ENCODE measurements around the gene OSBPL5.
A peak's percentile ranks its signal among the peaks of the same experiment; 100 is the strongest.

OSBPL5 gene

GRCh38 chr11:3123761-3124733 is 41.1 kb downstream of the OSBPL5 start:
- H4K91ac ChIP-seq (ENCODE audit: low read depth, low read length, poor library complexity) = no peak overlapping the region
- H3K4me1 ChIP-seq (ENCODE audit: control insufficient read depth in 2 of 2, insufficient read depth in 1 of 2, low read depth in 1 of 2, low read length in 2 of 2) = no peaks in the 10 kb centered on the region
- no peak overlapping the region for H2BK15ac ChIP-seq (ENCODE audit: low read length)
- H2AK5ac ChIP-seq (ENCODE audit: low read depth, low read length) = no peak overlapping the region
- H3K36me3 ChIP-seq (replicated peaks in 1 of 2; ENCODE audit: control insufficient read depth in 2 of 2, insufficient read depth in 2 of 2, low read length in 2 of 2) = peaks cover 7 to 54% of the 10 kb centered on the region in 2 donors
- no peak overlapping the region for H3K4ac ChIP-seq (ENCODE audit: low read length)
- no peak overlapping the region for H2BK120ac ChIP-seq (ENCODE audit: low read depth, low read length)
- no peak overlapping the region for H3K18ac ChIP-seq (ENCODE audit: low read length)
- no peaks in the 10 kb centered on the region for H3K27me3 ChIP-seq (ENCODE audit: control insufficient read depth in 3 of 3, insufficient read depth in 3 of 3, low read depth in 1 of 3, low read length in 3 of 3)
- no peak overlapping the region for H3K14ac ChIP-seq (ENCODE audit: low read length)
- H3K4me2 ChIP-seq (ENCODE audit: insufficient read depth, low read length, poor library complexity, severe bottlenecking) = no peak overlapping the region
- H3K79me1 ChIP-seq (ENCODE audit: low read depth, low read length) = peaks cover 5% of the 10 kb centered on the region
- H3K9ac ChIP-seq (ENCODE audit: low read depth, low read length, poor library complexity) = no peak overlapping the region
- H3K23ac ChIP-seq (ENCODE audit: low read depth, low read length, poor library complexity) = no peak overlapping the region
- H3K27ac ChIP-seq (replicated peaks; ENCODE audit: low read length) = no peak overlapping the region
- no peak overlapping the region for H4K8ac ChIP-seq (ENCODE audit: low read depth, low read length)
- WGBS, 2 donors (ENCODE audit: extremely low coverage in 2 of 2, insufficient read length in 2 of 2, insufficient replicate concordance in 1 of 2) = no CpG with 5 or more reads among the region's 19 CpGs
- no peak for DNase-seq (ENCODE audit: low spot score)
- H2BK5ac ChIP-seq (ENCODE audit: low read length) = peak overlapping the region; percentile 55
- H3K9me3 ChIP-seq (replicated peaks in 1 of 2; ENCODE audit: control insufficient read depth in 2 of 2, insufficient read depth in 1 of 2, low read depth in 1 of 2, low read length in 2 of 2) = no peaks in the 10 kb centered on the region
- no peak overlapping the region for H2BK12ac ChIP-seq (ENCODE audit: low read length)
- H3K4me3 ChIP-seq (ENCODE audit: low read length in 2 of 2) = no peak overlapping the region
- H2AFZ ChIP-seq (ENCODE audit: low read length) = no peak overlapping the region

GRCh38 chr11:3123305-3123704 is 41.8 kb downstream of the OSBPL5 start:
- Histone ChIP-seq H2BK120ac (ENCODE audit: low read depth, low read length) (no peak overlapping the region), H3K23ac (ENCODE audit: low read depth, low read length, poor library complexity) (no peak overlapping the region), H2BK15ac (ENCODE audit: low read length) (no peak overlapping the region), H3K4ac (ENCODE audit: low read length) (no peak overlapping the region), H2AK5ac (ENCODE audit: low read depth, low read length) (no peak overlapping the region), H3K9me3 (replicated peaks in 1 of 2; ENCODE audit: control insufficient read depth in 2 of 2, insufficient read depth in 1 of 2, low read depth in 1 of 2, low read length in 2 of 2) (no peaks in the 10 kb centered on the region), H3K4me1 (ENCODE audit: control insufficient read depth in 2 of 2, insufficient read depth in 1 of 2, low read depth in 1 of 2, low read length in 2 of 2) (no peaks in the 10 kb centered on the region), H3K18ac (ENCODE audit: low read length) (no peak overlapping the region), H4K8ac (ENCODE audit: low read depth, low read length) (no peak overlapping the region), H3K79me1 (ENCODE audit: low read depth, low read length) (peaks cover 2% of the 10 kb centered on the region), H2BK5ac (ENCODE audit: low read length) (peak overlapping the region; percentile 55), H3K9ac (ENCODE audit: low read depth, low read length, poor library complexity) (no peak overlapping the region), H3K27me3 (ENCODE audit: control insufficient read depth in 3 of 3, insufficient read depth in 3 of 3, low read depth in 1 of 3, low read length in 3 of 3) (no peaks in the 10 kb centered on the region), H3K14ac (ENCODE audit: low read length) (no peak overlapping the region), H2BK12ac (ENCODE audit: low read length) (no peak overlapping the region), H3K36me3 (replicated peaks in 1 of 2; ENCODE audit: control insufficient read depth in 2 of 2, insufficient read depth in 2 of 2, low read length in 2 of 2) (peaks cover 7 to 54% of the 10 kb centered on the region in 2 donors), H3K27ac (replicated peaks; ENCODE audit: low read length) (no peak overlapping the region), H3K4me2 (ENCODE audit: insufficient read depth, low read length, poor library complexity, severe bottlenecking) (no peak overlapping the region), H2AFZ (ENCODE audit: low read length) (no peak overlapping the region), H3K4me3 (ENCODE audit: low read length in 2 of 2) (no peak overlapping the region), H4K91ac (ENCODE audit: low read depth, low read length, poor library complexity) (no peak overlapping the region)
- WGBS, 2 donors (ENCODE audit: extremely low coverage in 2 of 2, insufficient read length in 2 of 2, insufficient replicate concordance in 1 of 2) = no CpG with 5 or more reads among the region's 19 CpGs
- no peak for DNase-seq (ENCODE audit: low spot score)

GRCh38 chr11:3122775-3123201 is 42.3 kb downstream of the OSBPL5 start:
- Histone ChIP-seq H2BK12ac (ENCODE audit: low read length) (no peak overlapping the region), H3K4me3 (ENCODE audit: low read length in 2 of 2) (no peak overlapping the region), H2AFZ (ENCODE audit: low read length) (no peak overlapping the region), H2BK15ac (ENCODE audit: low read length) (no peak overlapping the region), H3K23ac (ENCODE audit: low read depth, low read length, poor library complexity) (no peak overlapping the region), H2BK120ac (ENCODE audit: low read depth, low read length) (no peak overlapping the region), H3K18ac (ENCODE audit: low read length) (no peak overlapping the region), H3K36me3 (replicated peaks in 1 of 2; ENCODE audit: control insufficient read depth in 2 of 2, insufficient read depth in 2 of 2, low read length in 2 of 2) (peaks cover 7 to 54% of the 10 kb centered on the region in 2 donors), H3K4me1 (ENCODE audit: control insufficient read depth in 2 of 2, insufficient read depth in 1 of 2, low read depth in 1 of 2, low read length in 2 of 2) (no peaks in the 10 kb centered on the region), H3K14ac (ENCODE audit: low read length) (no peak overlapping the region), H2AK5ac (ENCODE audit: low read depth, low read length) (no peak overlapping the region), H4K91ac (ENCODE audit: low read depth, low read length, poor library complexity) (no peak overlapping the region), H3K9me3 (replicated peaks in 1 of 2; ENCODE audit: control insufficient read depth in 2 of 2, insufficient read depth in 1 of 2, low read depth in 1 of 2, low read length in 2 of 2) (no peaks in the 10 kb centered on the region), H3K4me2 (ENCODE audit: insufficient read depth, low read length, poor library complexity, severe bottlenecking) (no peak overlapping the region), H3K9ac (ENCODE audit: low read depth, low read length, poor library complexity) (no peak overlapping the region), H3K79me1 (ENCODE audit: low read depth, low read length) (peaks cover 2% of the 10 kb centered on the region), H2BK5ac (ENCODE audit: low read length) (no peak overlapping the region), H3K27ac (replicated peaks; ENCODE audit: low read length) (no peak overlapping the region), H3K27me3 (ENCODE audit: control insufficient read depth in 3 of 3, insufficient read depth in 3 of 3, low read depth in 1 of 3, low read length in 3 of 3) (no peaks in the 10 kb centered on the region), H3K4ac (ENCODE audit: low read length) (no peak overlapping the region), H4K8ac (ENCODE audit: low read depth, low read length) (no peak overlapping the region)
- DNase-seq (ENCODE audit: low spot score) = no peak
- WGBS, 2 donors (ENCODE audit: extremely low coverage in 2 of 2, insufficient read length in 2 of 2, insufficient replicate concordance in 1 of 2) = no CpG with 5 or more reads among the region's 13 CpGs

- Histone ChIP-seq H3K27ac (replicated peaks; ENCODE audit: low read length) (no peak overlapping the region), H2BK15ac (ENCODE audit: low read length) (no peak overlapping the region), H3K23ac (ENCODE audit: low read depth, low read length, poor library complexity) (peak overlapping the region; percentile 85), H4K8ac (ENCODE audit: low read depth, low read length) (no peak overlapping the region), H3K14ac (ENCODE audit: low read length) (no peak overlapping the region), H3K4ac (ENCODE audit: low read length) (no peak overlapping the region), H3K18ac (ENCODE audit: low read length) (no peak overlapping the region), H2BK12ac (ENCODE audit: low read length) (no peak overlapping the region), H3K9ac (ENCODE audit: low read depth, low read length, poor library complexity) (no peak overlapping the region), H4K91ac (ENCODE audit: low read depth, low read length, poor library complexity) (peak overlapping the region; percentile 24), H3K4me1 (ENCODE audit: control insufficient read depth in 2 of 2, insufficient read depth in 1 of 2, low read depth in 1 of 2, low read length in 2 of 2) (no peaks in the 10 kb centered on the region), H3K36me3 (replicated peaks in 1 of 2; ENCODE audit: control insufficient read depth in 2 of 2, insufficient read depth in 2 of 2, low read length in 2 of 2) (peaks cover 7 to 54% of the 10 kb centered on the region in 2 donors), H2BK5ac (ENCODE audit: low read length) (peak overlapping the region; percentile 5), H3K27me3 (ENCODE audit: control insufficient read depth in 3 of 3, insufficient read depth in 3 of 3, low read depth in 1 of 3, low read length in 3 of 3) (no peaks in the 10 kb centered on the region), H2AFZ (ENCODE audit: low read length) (no peak overlapping the region), H2AK5ac (ENCODE audit: low read depth, low read length) (no peak overlapping the region), H3K79me1 (ENCODE audit: low read depth, low read length) (peaks cover 2% of the 10 kb centered on the region), H2BK120ac (ENCODE audit: low read depth, low read length) (no peak overlapping the region), H3K9me3 (replicated peaks in 1 of 2; ENCODE audit: control insufficient read depth in 2 of 2, insufficient read depth in 1 of 2, low read depth in 1 of 2, low read length in 2 of 2) (no peaks in the 10 kb centered on the region), H3K4me2 (ENCODE audit: insufficient read depth, low read length, poor library complexity, severe bottlenecking) (no peak overlapping the region), H3K4me3 (ENCODE audit: low read length in 2 of 2) (no peak overlapping the region)
- no peak for DNase-seq (ENCODE audit: low spot score)
- no CpG with 5 or more reads among the region's 34 CpGs for WGBS, 2 donors (ENCODE audit: extremely low coverage in 2 of 2, insufficient read length in 2 of 2, insufficient replicate concordance in 1 of 2)
These were observed 43.0 kb downstream of the OSBPL5 start for GRCh38 chr11:3121931-3122774.
